T-helper 1 cell treated with Interleukin-12 subunit alpha and Interleukin-12 subunit beta and Interleukin-4 antibody, amounts not matched to agents 30 μg/mL and 1 μg/mL, for 36 hours (primary cell): ENCODE results near the gene ZNF397.

ENCODE experiments used
- H3K27ac Mint-ChIP-seq: one replicate; pipeline ENCODE4 v1.8.0; 2021; ENCODE audit warnings: mild to moderate bottlenecking, mixed read lengths
- H3K27me3 Mint-ChIP-seq: one replicate; pipeline ENCODE4 v1.8.0; 2021; ENCODE audit warnings: low read depth, mixed read lengths
- H3K36me3 Mint-ChIP-seq: one replicate; pipeline ENCODE4 v1.8.0; 2021; ENCODE audit warnings: low read depth, mixed read lengths
- H3K4me1 Mint-ChIP-seq: one replicate; pipeline ENCODE4 v1.8.0; 2021; ENCODE audit warnings: low read depth, mixed read lengths
- H3K4me3 Mint-ChIP-seq: one replicate; pipeline ENCODE4 v1.8.0; 2021; ENCODE audit warnings: mild to moderate bottlenecking, moderate library complexity, mixed read lengths
- H3K9me3 Mint-ChIP-seq: one replicate; pipeline ENCODE4 v1.8.0; 2021; ENCODE audit warnings: mixed read lengths

ZNF397 gene

DNA sequence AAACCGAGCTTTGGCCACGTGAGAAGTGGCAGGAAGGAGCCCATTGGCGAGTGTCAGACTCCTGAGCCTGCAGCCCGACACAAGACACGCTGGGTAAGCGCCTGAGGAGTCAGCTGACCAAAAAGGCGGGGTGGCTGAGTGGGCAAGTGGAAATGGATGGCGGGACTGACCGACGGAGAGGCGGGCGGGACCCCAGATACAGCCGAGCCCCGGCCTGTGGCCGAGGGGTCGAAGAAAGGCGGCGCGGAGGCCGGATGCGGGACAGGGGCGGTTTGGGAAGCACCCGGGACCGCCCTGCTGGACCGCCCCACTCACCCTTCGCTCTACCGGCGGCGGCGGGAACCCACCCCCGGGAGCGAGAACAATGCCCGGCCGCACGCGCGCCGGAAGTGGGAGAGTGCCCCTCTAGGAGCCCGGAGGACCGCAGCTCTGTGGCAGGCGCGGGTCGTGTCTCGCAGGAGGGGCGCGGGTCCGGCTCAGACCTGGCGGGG is 26.4 kb downstream of the ZNF397 start:
- Mint-ChIP-seq H3K9me3 (peaks cover 34% of the 10 kb centered on the region), H3K4me1 (peaks cover 16% of the 10 kb centered on the region), H3K27ac (peak overlapping the region; percentile 75), H3K27me3 (no peaks in the 10 kb centered on the region), H3K4me3 (peak overlapping the region; percentile 83), H3K36me3 (peaks cover 41% of the 10 kb centered on the region)

DNA sequence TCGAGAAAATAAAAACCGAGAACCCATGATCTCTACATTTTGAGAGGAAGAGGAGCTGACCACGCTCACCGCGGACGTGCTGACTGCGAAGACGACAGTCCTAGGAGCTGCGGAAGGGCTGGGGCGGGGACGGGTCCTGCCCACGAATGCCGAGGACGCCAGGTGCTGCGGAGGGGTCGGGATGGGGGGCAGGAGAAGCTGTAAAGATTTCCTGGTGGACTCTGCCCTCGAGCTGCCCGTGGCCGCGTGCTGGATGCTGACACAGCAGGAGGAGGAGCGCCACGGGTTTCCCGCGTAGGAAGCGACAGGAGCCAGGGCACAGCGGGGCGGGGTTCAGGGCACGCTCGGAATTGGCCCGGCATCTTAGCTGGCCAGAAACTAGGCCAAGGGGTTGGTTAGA is 27.0 kb downstream of the ZNF397 start:
- Mint-ChIP-seq H3K9me3 (peaks cover 39% of the 10 kb centered on the region), H3K4me1 (peaks cover 16% of the 10 kb centered on the region), H3K4me3 (peak overlapping the region; percentile 83), H3K36me3 (peaks cover 37% of the 10 kb centered on the region), H3K27me3 (no peaks in the 10 kb centered on the region), H3K27ac (no peak overlapping the region)

DNA sequence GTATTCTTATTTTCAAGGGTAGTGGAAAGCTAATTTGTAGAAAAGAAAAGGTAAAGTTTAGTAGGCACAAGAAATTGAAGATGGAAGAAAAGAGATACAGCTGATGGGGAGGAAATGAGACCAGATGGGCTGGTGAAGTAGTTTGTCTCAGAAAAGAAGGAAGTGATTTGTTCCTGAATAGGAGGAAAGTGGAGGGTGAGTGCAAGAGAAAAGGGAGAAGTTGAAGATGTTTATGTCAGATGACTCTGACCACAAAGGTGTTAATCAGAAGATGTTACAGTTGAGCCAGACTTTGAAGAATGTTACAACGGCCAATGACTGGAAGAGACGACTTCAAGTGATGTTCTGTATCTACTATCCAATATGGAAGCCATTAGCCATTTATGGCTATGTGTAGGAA is 28.0 kb downstream of the ZNF397 start:
- peak overlapping the region; percentile 2 for H3K4me3 Mint-ChIP-seq
- H3K4me1 Mint-ChIP-seq = peaks cover 16% of the 10 kb centered on the region
- H3K36me3 Mint-ChIP-seq = peaks cover 35% of the 10 kb centered on the region
- H3K27me3 Mint-ChIP-seq = no peaks in the 10 kb centered on the region
- H3K27ac Mint-ChIP-seq = no peak overlapping the region
- H3K9me3 Mint-ChIP-seq = peaks cover 45% of the 10 kb centered on the region

DNA sequence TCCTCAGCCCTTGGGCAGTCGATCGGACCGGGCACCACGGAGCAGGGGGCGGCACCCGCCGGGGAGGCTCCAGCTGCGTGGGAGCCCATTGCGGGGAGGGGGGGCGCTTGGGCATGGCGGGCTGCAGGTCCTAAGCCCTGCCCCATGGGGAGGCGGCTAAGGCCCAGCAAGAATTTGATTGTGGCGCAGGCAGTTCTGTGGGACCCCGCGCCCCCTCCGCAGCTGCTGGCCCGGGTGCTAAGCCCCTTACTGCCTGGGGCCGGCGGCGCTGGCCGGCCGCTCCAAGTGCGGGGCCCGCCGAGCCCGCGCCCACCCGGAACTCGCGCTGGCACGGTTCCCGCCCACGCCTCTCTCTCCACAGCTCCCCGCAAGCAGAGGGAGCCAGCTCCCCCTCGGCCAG is 30.8 kb downstream of the ZNF397 start:
- Mint-ChIP-seq H3K36me3 (peaks cover 27% of the 10 kb centered on the region), H3K9me3 (peaks cover 51% of the 10 kb centered on the region)

DNA sequence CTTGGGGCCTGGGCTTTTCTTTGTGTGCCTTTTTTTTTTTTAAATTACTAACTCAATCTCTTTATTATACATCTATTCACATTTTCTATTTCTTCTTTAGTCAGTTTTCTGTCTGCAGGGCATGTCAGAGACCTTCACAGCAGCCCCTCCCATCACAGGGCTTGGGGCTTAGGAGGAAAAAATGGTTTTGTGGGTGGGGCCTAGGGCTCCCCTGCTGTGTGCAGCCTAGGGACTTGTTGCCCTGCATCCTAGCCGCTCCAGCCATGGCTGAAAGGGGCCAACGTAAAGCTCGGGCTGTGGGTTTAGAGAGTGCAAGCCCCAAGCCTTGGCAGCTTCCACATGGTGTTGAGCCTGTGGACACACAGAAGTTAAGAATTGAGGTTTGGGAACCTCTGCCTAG is 35.4 kb downstream of the ZNF397 start:
- peaks cover 28% of the 10 kb centered on the region for H3K36me3 Mint-ChIP-seq
- H3K27me3 Mint-ChIP-seq = no peaks in the 10 kb centered on the region
- H3K27ac Mint-ChIP-seq = no peak overlapping the region
- H3K9me3 Mint-ChIP-seq = peaks cover 59% of the 10 kb centered on the region
- peaks cover 9% of the 10 kb centered on the region for H3K4me1 Mint-ChIP-seq
- H3K4me3 Mint-ChIP-seq = no peak overlapping the region

More for the DNA sequence above, 30.8 kb downstream of the ZNF397 start:
- H3K4me3 Mint-ChIP-seq = no peak overlapping the region
- H3K27me3 Mint-ChIP-seq = no peaks in the 10 kb centered on the region
- H3K4me1 Mint-ChIP-seq = peaks cover 14% of the 10 kb centered on the region
- H3K27ac Mint-ChIP-seq = no peak overlapping the region

DNA sequence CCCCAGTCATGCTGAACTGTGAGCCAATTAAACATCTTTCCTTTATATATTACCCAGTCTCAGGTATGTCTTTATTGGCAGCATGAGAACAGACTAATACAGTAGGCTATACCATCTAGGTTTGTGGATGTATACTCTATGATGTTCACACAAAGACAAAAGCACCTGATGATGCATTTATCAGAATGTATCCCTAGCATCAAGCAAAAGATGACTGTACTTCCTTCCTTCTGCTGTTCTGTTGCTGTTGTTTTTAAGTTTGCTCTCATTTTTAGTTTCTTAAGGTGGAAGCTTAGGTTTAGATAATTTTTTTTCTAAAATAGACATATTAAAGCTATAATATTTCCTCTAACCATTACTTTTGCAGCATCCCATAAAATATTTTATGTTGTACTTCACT is 36.8 kb downstream of the ZNF397 start:
- Mint-ChIP-seq H3K36me3 (peaks cover 36% of the 10 kb centered on the region), H3K27ac (no peak overlapping the region), H3K4me1 (peaks cover 9% of the 10 kb centered on the region), H3K9me3 (peaks cover 64% of the 10 kb centered on the region), H3K4me3 (no peak overlapping the region), H3K27me3 (no peaks in the 10 kb centered on the region)

DNA sequence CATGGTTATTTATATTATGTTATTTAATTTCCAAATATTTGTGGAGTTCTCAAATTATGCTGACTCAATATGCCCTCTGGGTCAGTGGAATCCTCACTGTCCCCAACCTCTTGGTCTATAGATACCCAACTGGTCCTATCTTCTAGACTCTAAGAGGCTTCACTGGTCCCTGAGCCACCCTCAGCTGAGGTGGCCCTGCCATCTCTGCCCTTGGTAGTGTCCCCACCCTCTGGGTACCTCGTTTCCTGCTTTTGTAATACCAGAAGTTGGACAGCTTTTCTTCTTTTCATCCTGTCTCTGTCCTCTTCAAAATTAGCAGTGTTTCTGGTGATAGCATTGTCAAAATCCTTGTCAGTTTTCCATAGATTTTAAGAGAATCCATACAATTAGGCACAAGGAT is 37.3 kb downstream of the ZNF397 start:
- Mint-ChIP-seq H3K4me3 (no peak overlapping the region), H3K27me3 (no peaks in the 10 kb centered on the region), H3K27ac (no peak overlapping the region), H3K9me3 (peaks cover 64% of the 10 kb centered on the region), H3K36me3 (peaks cover 38% of the 10 kb centered on the region), H3K4me1 (peaks cover 10% of the 10 kb centered on the region)

DNA sequence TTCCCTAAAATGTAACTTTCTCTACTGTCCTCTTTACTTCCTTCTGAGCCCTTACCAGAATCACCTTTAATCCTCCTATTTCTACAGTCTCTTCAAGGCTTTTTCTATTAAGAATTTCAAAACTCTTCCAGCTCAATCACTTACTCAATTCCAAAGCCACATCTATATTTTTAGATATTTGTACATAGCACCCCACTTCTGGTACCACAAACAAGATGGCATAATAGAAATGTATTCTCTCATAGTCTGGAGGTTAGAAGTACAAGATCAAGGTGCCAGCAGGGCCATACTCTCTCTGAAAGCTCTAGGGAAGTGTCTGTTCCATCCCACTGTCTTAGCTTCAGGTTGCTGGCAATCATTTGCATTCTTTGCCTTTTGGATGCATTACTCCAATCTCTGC is 38.1 kb downstream of the ZNF397 start:
- Mint-ChIP-seq H3K4me3 (no peak overlapping the region), H3K36me3 (peaks cover 35% of the 10 kb centered on the region), H3K27me3 (no peaks in the 10 kb centered on the region), H3K9me3 (peaks cover 60% of the 10 kb centered on the region), H3K4me1 (peaks cover 10% of the 10 kb centered on the region), H3K27ac (no peak overlapping the region)

DNA sequence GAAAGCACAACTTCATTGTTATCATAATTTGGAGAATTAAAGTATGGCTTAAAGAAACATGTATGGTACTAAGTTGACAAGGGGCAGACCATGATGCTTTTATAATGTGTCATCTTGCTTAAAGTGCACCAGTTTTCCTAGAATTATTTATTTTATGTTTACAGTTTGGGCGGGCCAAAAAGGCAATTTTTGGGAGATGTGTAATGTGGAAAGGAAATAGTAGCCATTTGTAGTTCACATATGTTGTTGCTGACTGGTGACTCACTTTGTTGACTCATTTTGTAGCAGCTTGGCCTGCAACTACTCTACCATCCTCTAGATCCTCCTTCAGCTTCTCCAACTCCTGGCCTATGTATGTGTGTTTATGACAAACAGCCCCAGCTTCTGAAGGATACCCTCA is 41.5 kb downstream of the ZNF397 start:
- no peaks in the 10 kb centered on the region for H3K27me3 Mint-ChIP-seq
- H3K36me3 Mint-ChIP-seq = peaks cover 51% of the 10 kb centered on the region
- peaks cover 12% of the 10 kb centered on the region for H3K4me1 Mint-ChIP-seq
- no peak overlapping the region for H3K27ac Mint-ChIP-seq
- H3K9me3 Mint-ChIP-seq = peaks cover 65% of the 10 kb centered on the region
- no peak overlapping the region for H3K4me3 Mint-ChIP-seq

DNA sequence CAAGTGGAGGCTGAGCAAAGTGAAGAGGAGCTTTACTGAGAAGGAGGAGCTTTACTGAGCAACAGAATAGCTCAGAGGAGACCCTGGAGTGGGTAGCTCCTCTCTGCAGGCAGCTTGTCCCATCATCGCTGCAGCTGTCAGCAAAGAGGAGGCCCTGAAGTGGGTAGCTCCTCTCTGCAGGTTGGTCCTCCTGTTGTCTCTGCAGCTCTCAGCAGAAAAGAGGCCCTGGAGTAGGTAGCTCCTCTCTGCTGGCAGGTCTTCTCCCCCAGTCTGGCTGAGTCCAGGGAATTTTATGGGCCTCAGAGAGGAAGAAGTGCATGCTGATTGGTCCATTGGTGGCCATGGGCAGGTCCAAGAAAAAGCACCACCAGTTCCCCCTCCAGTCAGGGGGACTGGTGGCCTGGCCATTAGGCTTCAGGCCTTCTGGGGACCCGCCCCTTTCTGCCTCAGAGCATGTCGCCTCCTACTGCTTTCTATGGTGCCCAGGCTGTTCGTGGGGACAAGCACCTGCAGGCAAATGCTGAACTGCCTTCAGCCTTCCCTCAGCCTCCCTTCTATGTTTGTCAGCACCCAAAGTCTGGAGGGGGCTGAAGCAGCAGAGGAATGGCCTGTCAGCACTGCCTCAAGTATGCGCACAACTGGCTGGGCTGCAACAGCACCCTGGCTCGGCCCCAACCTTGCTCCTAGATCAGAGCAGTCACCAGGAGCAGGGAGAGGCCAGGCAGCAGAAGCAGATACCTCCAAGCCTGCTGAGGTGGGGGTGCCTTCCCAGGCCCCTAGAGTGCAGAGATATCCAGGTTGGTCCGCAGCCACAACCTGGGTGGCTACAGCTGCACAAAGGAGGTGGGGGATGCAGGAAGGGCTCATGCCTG is 43.3 kb downstream of the ZNF397 start:
- Mint-ChIP-seq H3K9me3 (peaks cover 54% of the 10 kb centered on the region), H3K4me1 (peaks cover 7% of the 10 kb centered on the region), H3K27me3 (no peaks in the 10 kb centered on the region), H3K36me3 (peaks cover 53% of the 10 kb centered on the region), H3K4me3 (no peak overlapping the region), H3K27ac (no peak overlapping the region)

DNA sequence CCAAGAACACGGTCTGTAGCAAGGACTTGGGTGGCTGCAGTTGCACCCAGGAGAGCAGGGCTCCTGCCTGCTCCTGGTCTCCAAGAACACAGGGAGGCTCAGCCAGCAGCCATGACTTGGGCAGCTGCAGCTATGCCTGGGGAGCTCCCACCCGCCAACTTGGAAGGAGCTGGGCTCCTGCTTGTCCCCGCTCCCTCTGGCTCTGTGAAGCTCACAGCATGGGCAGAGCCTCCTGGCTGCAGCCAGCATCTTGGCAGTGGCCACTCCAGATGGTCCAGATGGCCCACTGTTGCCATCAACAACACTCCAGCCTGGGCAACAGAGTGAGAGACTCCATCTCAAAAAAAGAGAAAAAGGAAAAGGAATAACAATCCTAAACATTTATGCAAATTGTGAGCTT is 44.0 kb downstream of the ZNF397 start:
- Mint-ChIP-seq H3K9me3 (peaks cover 50% of the 10 kb centered on the region), H3K4me1 (peaks cover 10% of the 10 kb centered on the region), H3K27me3 (no peaks in the 10 kb centered on the region), H3K4me3 (no peak overlapping the region), H3K27ac (no peak overlapping the region), H3K36me3 (peaks cover 53% of the 10 kb centered on the region)

DNA sequence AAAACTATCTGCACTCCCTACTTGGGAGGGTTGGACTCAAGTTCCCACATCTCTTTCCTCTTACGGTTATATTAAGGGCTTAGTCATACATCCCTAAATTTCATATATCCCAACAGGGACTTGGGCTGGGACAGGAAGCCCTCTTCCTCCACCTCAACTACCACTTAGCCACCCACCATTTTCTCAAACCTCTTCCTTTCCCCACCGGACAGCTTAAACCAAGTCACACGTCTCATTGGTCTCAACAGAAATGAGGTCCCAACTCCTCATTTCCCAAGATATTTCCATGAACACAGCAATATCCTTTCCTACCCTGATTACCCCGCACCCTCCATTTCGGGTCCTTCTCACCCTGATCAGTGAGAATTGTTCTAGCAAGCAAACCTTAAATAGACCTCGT is 48.5 kb downstream of the ZNF397 start:
- Mint-ChIP-seq H3K4me3 (peak overlapping the region; percentile 99), H3K27me3 (no peaks in the 10 kb centered on the region), H3K27ac (peak overlapping the region; percentile 97), H3K4me1 (peaks cover 27% of the 10 kb centered on the region), H3K9me3 (peaks cover 23% of the 10 kb centered on the region), H3K36me3 (peaks cover 47% of the 10 kb centered on the region)

DNA sequence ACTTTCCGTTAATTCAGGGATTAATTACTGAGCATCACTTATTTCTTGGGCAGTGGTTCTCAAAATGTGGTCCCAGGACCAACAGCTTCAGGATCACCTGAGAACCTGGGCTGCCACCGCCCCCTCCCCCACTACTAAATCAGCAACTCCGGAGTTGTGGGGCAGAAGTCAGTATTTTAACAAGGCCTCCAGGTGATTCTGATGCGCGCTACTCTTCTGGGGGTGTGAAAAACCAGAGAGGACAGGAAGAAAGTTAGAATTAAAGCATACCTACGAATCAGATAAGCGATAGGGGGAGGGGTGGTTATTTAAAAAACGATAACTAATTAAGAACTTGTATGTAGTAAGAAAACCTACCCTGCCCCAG is 48.9 kb downstream of the ZNF397 start:
- peaks cover 50% of the 10 kb centered on the region for H3K36me3 Mint-ChIP-seq
- H3K27me3 Mint-ChIP-seq = no peaks in the 10 kb centered on the region
- H3K4me1 Mint-ChIP-seq = peaks cover 27% of the 10 kb centered on the region
- H3K4me3 Mint-ChIP-seq = peak overlapping the region; percentile 99
- H3K27ac Mint-ChIP-seq = peak overlapping the region; percentile 97
- peaks cover 27% of the 10 kb centered on the region for H3K9me3 Mint-ChIP-seq

DNA sequence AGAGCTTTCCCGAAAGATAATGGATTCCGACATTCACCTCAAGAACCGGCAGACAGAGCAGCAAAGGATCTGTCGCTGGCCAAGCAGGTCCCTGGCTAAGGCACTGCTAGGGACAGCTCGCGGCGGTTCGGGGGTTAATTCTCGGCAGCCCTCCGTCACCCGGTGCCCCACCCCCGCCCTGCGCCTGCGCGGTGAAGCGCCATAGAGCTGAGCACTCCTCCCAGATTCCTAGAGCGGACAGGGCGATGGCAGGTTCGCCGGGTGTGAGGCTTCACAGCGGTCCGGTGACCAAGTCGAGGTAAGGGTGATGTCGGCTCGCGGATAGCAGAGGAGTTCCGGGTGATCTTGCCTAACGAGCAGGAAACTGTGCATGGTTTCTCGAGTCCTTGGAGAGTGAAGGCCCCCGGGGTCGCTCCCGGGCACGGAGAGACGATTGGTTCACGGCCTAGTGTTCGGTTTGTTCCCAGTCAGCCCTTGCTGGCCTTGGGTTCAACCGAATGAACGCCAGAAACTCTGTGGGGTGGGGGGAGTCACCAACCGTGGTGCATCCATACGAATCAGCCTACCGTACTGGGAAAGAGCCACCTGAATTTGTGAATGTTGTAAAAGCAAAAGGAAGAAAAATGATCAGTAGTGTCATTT is 49.4 kb downstream of the ZNF397 start, which contains the start of gene ZSCAN30:
TSS of gene ZSCAN30 (minus strand) at position 136 of the 642 bp plus-strand sequence. CDS start 25,877 bp downstream, outside the sequence.
- Mint-ChIP-seq H3K27ac (peak within 1 kb of the TSS; percentile 97), H3K36me3 (peaks cover 52% of the 10 kb centered on the region), H3K4me1 (peaks cover 28% of the 10 kb centered on the region), H3K27me3 (no peaks in the 10 kb centered on the region), H3K9me3 (peaks cover 28% of the 10 kb centered on the region), H3K4me3 (peak within 1 kb of the TSS; percentile 99)

DNA sequence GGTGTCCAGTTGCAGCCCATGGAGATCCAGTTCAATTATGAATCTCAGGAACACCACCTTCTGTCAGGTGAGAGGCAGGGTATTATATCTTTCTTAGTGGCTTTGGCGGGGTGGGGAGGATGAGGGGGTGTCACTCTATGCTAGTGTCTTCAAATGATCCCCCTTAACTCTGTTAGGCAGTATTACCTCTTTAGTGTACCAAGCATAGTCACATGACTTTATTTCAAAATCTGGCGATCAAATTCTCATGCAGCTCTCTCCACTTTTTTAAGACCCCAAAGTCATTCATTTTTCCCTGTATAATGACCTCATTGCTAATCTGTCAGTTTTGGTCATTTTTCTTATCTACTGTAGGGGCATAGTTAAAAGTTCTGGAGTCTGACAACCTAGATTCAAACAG is 50.3 kb downstream of the ZNF397 start:
- Mint-ChIP-seq H3K36me3 (peaks cover 55% of the 10 kb centered on the region), H3K9me3 (peaks cover 28% of the 10 kb centered on the region), H3K4me1 (peaks cover 28% of the 10 kb centered on the region), H3K4me3 (peak overlapping the region; percentile 99), H3K27me3 (no peaks in the 10 kb centered on the region), H3K27ac (peak overlapping the region; percentile 97)
